ENCODE measurements around the gene BUB1.

GRCh38 chr2:110682267-110682666, 4.4 kb upstream of the BUB1 start:
- TF ChIP-seq CTCF (IDR thresholded peaks at IDR 0.05) (no peak), POLR2AphosphoS5 (IDR thresholded peaks at IDR 0.05) (no peak), POLR2A (IDR thresholded peaks at IDR 0.05) (no peak)
